Keratinocyte (primary cell): ENCODE data around the gene PLAC9.

Experiments used
- EZH2 ChIP-seq: IDR thresholded peaks from one replicate; pipeline ENCODE4 v1.6.1; 2012; ENCODE audit warnings: inconsistent platforms, mild to moderate bottlenecking, low read length, moderate library complexity
- TF ChIP-seq, protein P1 (sequence below), 3 experiments: IDR thresholded peaks in 1 of 3; conservative IDR thresholded peaks in 1 of 3; optimal IDR thresholded peaks in 1 of 3; 2 replicates in 2 of 3; 3 replicates in 1 of 3; pipeline versions ENCODE3 to v1.5.1; 2011; ENCODE audit warnings: low read length in 3 of 3, mild to moderate bottlenecking in 3 of 3, moderate library complexity in 2 of 3, control low read depth in 1 of 3, inconsistent platforms in 1 of 3; ENCODE audit not compliant: insufficient read depth in 2 of 3; ENCODE audit errors: extremely low read depth in 1 of 3

- TF ChIP-seq, protein P1, sequence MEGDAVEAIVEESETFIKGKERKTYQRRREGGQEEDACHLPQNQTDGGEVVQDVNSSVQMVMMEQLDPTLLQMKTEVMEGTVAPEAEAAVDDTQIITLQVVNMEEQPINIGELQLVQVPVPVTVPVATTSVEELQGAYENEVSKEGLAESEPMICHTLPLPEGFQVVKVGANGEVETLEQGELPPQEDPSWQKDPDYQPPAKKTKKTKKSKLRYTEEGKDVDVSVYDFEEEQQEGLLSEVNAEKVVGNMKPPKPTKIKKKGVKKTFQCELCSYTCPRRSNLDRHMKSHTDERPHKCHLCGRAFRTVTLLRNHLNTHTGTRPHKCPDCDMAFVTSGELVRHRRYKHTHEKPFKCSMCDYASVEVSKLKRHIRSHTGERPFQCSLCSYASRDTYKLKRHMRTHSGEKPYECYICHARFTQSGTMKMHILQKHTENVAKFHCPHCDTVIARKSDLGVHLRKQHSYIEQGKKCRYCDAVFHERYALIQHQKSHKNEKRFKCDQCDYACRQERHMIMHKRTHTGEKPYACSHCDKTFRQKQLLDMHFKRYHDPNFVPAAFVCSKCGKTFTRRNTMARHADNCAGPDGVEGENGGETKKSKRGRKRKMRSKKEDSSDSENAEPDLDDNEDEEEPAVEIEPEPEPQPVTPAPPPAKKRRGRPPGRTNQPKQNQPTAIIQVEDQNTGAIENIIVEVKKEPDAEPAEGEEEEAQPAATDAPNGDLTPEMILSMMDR (optimal IDR thresholded peaks at IDR 0.05 in 1 of 3, IDR thresholded peaks at IDR 0.05 in 1 of 3, conservative IDR thresholded peaks at IDR 0.05 in 1 of 3; ENCODE audit: extremely low read depth in 1 of 3, insufficient read depth in 2 of 3, low read length in 3 of 3), result no peak
- TF ChIP-seq EZH2, result peak; percentile 49
These were observed at the start of gene PLAC9 for GRCh38 chr10:80132299-80133139.
